Measurements from ENCODE around the gene SAP25.

SAP25 gene

DNA sequence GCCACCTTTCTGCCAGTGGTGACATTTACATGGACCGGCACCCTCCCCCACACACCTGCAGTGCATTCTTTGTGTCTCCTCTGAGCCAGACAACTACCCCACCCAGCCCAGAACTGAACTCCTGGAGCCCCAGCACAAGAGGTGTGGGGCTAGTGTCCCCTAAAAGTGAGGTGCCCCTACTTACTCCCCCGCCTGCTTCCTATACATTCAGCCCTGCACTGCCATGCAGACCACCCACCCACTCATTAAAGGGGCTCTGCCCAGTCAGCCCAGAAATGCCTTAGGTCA lies 1.9 kb downstream of the SAP25 start:
- Histone ChIP-seq H3K27me3 (replicated peaks) (no peaks in the 10 kb centered on the region), H3K27ac (no peak overlapping the region), H3K4me3 (ENCODE audit: low read depth, low read length) (no peak overlapping the region), H3K36me3 (replicated peaks) (peaks cover 30% of the 10 kb centered on the region)
- in situ Hi-C loops (cut with HindIII; ENCODE audit: low pct_ligation_motif_present, low sequenced_read_pairs), result no loop called here
- TF ChIP-seq, protein P1, sequence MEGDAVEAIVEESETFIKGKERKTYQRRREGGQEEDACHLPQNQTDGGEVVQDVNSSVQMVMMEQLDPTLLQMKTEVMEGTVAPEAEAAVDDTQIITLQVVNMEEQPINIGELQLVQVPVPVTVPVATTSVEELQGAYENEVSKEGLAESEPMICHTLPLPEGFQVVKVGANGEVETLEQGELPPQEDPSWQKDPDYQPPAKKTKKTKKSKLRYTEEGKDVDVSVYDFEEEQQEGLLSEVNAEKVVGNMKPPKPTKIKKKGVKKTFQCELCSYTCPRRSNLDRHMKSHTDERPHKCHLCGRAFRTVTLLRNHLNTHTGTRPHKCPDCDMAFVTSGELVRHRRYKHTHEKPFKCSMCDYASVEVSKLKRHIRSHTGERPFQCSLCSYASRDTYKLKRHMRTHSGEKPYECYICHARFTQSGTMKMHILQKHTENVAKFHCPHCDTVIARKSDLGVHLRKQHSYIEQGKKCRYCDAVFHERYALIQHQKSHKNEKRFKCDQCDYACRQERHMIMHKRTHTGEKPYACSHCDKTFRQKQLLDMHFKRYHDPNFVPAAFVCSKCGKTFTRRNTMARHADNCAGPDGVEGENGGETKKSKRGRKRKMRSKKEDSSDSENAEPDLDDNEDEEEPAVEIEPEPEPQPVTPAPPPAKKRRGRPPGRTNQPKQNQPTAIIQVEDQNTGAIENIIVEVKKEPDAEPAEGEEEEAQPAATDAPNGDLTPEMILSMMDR (IDR thresholded peaks at IDR 0.05; ENCODE audit: low read depth, low read length, missing control alignments), result no peak
- no peak for DNase-seq

DNA sequence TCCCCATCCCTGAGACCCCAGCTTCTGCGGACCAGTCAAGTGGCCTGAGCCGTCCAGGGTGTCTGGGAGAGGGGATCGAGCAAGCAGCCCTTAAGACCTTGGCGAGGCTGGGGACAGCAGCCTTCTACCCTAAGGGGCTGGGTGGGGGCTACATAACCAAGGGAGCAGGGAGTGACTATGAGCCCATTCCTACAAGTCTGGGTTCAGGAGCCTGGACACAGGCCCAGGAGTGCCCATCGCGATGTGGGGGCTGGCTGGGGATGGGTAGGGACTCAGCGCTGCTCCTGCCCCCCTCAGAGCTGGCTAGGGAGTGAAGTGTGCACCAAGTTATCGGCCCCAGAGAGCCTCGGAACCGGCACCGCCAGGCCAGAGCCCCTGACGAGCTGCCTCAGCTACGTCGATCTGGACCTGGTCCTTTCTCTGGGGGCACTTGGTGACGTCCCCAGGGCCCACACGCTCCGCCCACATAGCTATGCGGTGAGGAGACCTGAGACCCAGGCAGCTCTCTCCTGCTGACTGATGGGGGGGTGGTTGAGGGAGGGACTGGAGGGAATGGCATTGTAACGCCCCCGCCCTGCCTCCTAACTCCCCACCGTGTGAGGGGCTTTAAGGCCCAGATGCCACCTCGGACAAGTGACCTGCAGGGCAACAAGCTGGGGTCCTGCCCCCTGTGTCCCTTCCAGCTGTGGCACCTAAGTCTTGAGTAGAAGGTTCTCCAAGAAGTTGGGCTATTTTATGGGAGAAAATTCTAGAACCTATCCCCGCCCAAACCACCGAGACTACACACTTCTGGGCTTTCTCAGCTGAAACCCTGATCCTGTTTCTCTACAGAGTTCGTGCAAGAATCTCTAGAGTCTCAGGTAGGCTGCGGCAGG lies 2.5 kb downstream of the SAP25 start:
- no peak for DNase-seq

DNA sequence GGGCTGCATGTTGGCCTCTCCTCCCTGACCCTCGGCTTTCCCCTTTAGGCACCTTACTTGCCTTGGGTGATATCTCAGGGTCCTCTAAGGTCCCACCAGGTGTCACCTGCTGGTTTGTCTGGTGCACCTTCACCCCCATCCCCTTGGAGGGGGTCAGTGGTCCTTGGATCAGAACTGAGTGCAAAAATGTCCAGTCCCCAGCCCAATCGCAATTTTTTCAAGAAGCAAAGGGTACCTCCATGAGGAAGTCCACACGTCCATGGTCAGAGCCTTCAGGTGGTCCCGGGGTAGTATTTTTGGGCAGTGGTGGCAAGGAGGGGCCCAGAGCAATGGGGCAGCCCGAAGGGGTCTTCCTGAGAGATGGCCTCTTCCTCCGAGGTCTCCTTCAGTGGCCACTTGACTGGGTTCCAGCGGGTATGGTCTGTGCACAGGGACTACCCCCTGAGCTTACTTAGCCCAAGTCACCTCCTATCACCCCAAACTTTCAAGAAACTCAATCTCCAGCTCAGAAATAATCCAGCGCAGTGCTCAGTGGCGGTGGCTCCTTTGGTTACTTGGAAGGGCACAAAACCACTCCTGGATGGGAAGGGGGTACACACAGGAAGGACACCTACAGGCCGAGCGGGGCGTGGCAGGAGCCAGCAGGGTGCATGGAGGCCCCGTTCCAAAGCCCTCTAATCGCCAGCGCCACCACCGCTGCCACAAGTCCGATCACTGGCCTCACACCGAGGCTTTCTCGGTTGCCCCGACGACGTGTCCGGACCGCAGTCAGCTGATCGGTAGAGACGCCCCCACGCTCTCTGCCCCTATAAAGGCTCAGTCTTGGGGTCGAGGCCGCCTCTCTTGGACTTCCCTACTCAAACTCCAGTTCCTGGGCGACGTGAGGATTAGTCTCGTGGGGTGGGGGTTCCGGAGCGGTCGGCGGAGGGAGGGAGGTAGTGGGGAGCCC lies 4.5 kb downstream of the SAP25 start:
- no peak for DNase-seq
- H3K4me3 ChIP-seq (ENCODE audit: low read depth, low read length), result peak overlapping the region; percentile 32
- TF ChIP-seq, protein P1 (IDR thresholded peaks at IDR 0.05; ENCODE audit: low read depth, low read length, missing control alignments), result peak; percentile 64
- H3K36me3 ChIP-seq (replicated peaks), result peaks cover 7% of the 10 kb centered on the region
- in situ Hi-C loops (cut with HindIII; ENCODE audit: low pct_ligation_motif_present, low sequenced_read_pairs), result no loop called here
- no peak overlapping the region for H3K27ac ChIP-seq
- no peaks in the 10 kb centered on the region for H3K27me3 ChIP-seq (replicated peaks)

More for the DNA sequence above, 2.5 kb downstream of the SAP25 start:
- H3K4me3 ChIP-seq (ENCODE audit: low read depth, low read length), result no peak overlapping the region
- H3K36me3 ChIP-seq (replicated peaks), result peaks cover 24% of the 10 kb centered on the region
- no peak overlapping the region for H3K27ac ChIP-seq
- no peaks in the 10 kb centered on the region for H3K27me3 ChIP-seq (replicated peaks)
- in situ Hi-C loops (cut with HindIII; ENCODE audit: low pct_ligation_motif_present, low sequenced_read_pairs), result no loop called here
- TF ChIP-seq, protein P1 (IDR thresholded peaks at IDR 0.05; ENCODE audit: low read depth, low read length, missing control alignments), result no peak

DNA sequence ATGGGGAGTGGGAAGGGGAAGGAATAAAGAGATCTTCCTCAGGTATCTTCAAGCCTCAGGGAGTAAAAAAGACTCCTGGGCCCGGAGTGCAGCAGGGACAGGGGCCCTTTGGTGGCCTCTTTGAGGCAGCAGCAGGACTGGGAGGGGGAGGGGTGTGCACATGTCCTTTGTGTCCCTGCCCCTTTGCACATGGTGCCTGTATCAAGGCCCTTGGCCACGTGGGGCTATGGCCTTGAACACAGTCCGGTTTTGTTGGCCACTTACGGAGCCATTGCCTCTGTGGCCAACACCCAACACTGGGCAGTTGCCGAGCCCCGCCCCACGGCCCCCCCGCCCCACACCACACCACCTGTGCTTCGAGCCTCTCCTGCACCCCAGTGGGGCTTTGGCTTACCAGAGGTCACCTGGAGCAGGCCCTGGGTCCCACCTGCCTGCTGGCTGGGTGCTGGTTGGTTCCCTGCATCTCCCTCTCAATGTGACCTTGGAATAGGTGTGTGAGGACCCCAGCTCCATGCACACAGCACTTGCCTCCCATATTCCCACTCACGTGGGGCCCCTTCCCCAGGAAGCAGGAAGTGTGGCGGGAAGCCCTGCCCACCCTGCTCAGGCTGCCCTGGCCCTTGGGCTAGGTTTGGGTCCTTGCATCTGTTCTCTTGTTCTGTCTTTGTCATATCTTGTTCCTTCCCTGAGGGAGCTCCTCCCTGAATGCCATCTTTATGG lies 5.4 kb downstream of the SAP25 start:
- TF ChIP-seq, protein P1 (IDR thresholded peaks at IDR 0.05; ENCODE audit: low read depth, low read length, missing control alignments), result no peak
- no peak overlapping the region for H3K27ac ChIP-seq
- in situ Hi-C loops (cut with HindIII; ENCODE audit: low pct_ligation_motif_present, low sequenced_read_pairs), result no loop called here
- H3K27me3 ChIP-seq (replicated peaks), result no peaks in the 10 kb centered on the region
- H3K4me3 ChIP-seq (ENCODE audit: low read depth, low read length), result no peak overlapping the region
- no peak for DNase-seq
- H3K36me3 ChIP-seq (replicated peaks), result peaks cover 2% of the 10 kb centered on the region

DNA sequence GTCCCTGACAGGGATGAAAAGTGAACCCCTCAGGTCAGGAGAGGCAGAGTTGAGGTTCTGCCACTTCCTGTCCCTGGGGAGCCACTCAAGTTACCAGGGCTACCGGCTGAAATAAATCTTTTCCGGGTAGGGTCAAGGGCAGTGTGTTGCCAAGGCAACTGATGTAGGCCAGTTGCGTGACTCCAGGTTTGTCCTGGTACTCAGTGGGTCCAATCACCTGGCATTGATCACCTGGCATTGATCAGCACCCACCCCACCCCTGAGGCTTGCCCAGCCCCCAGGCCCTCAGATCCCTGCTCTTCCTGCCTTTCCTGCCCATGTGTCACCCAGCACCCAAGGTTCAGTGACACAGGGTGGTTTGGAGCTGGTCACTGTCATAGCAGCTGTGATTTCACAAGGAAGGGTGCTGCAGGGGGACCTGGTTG lies 5.9 kb downstream of the SAP25 start:
- Histone ChIP-seq H3K4me3 (ENCODE audit: low read depth, low read length) (no peak overlapping the region), H3K36me3 (replicated peaks) (no peaks in the 10 kb centered on the region), H3K27ac (no peak overlapping the region), H3K27me3 (replicated peaks) (no peaks in the 10 kb centered on the region)
- no peak for DNase-seq
- TF ChIP-seq, protein P1 (IDR thresholded peaks at IDR 0.05; ENCODE audit: low read depth, low read length, missing control alignments), result no peak
- in situ Hi-C loops (cut with HindIII; ENCODE audit: low pct_ligation_motif_present, low sequenced_read_pairs), result no loop called here

Measured in brain microvascular endothelial cell (primary cell).